Measurements from ENCODE around the gene ALPP.
"Not testable (repeated sequence)": the region's sequence is repeated elsewhere in the genome, so short reads cannot be mapped to it uniquely, and the experiment has no call there.

ALPP gene

DNA sequence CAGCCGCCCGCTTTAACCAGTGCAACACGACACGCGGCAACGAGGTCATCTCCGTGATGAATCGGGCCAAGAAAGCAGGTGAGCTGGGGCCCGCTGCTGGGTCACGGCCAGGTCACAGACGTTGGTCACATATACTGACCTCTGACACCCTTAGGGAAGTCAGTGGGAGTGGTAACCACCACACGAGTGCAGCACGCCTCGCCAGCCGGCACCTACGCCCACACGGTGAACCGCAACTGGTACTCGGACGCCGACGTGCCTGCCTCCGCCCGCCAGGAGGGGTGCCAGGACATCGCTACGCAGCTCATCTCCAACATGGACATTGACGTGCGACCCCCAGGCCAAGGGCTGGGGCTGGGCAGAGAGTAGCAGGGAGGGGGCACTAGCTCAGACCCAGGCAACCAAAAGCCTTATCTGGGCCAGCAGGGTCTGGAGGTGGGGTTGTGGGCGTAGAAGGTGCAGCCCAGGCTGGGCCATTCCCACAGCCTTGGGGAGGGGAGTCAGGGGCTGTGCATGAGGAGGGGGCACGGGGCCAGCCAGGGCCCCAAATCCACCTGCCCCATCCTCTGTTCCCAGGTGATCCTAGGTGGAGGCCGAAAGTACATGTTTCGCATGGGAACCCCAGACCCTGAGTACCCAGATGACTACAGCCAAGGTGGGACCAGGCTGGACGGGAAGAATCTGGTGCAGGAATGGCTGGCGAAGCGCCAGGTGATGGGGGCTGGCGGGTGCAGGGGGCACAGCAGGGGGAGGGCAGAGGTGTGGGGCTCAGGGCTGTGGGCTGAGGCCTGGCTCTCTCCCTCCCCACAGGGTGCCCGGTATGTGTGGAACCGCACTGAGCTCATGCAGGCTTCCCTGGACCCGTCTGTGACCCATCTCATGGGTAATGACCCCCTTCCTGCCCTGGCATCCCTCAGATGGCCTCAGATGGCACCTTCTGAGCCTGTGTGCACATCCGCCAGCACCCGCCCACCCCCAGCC, 1.3 kb downstream of the ALPP start:
- DNase-seq, result not testable (repeated sequence)

DNA sequence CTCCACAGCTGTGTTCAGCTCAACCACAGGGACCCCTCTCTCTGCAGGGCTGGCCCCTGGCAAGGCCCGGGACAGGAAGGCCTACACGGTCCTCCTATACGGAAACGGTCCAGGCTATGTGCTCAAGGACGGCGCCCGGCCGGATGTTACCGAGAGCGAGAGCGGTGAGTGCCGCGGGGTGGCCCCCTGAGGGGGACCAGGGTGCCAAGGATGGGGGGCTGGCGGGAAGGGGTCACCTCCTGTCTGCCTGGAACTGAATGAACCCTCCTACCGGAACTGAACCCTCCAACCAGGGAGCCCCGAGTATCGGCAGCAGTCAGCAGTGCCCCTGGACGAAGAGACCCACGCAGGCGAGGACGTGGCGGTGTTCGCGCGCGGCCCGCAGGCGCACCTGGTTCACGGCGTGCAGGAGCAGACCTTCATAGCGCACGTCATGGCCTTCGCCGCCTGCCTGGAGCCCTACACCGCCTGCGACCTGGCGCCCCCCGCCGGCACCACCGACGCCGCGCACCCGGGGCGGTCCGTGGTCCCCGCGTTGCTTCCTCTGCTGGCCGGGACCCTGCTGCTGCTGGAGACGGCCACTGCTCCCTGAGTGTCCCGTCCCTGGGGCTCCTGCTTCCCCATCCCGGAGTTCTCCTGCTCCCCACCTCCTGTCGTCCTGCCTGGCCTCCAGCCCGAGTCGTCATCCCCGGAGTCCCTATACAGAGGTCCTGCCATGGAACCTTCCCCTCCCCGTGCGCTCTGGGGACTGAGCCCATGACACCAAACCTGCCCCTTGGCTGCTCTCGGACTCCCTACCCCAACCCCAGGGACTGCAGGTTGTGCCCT, 2.9 kb downstream of the ALPP start:
- DNase-seq, result not testable (repeated sequence)

DNA sequence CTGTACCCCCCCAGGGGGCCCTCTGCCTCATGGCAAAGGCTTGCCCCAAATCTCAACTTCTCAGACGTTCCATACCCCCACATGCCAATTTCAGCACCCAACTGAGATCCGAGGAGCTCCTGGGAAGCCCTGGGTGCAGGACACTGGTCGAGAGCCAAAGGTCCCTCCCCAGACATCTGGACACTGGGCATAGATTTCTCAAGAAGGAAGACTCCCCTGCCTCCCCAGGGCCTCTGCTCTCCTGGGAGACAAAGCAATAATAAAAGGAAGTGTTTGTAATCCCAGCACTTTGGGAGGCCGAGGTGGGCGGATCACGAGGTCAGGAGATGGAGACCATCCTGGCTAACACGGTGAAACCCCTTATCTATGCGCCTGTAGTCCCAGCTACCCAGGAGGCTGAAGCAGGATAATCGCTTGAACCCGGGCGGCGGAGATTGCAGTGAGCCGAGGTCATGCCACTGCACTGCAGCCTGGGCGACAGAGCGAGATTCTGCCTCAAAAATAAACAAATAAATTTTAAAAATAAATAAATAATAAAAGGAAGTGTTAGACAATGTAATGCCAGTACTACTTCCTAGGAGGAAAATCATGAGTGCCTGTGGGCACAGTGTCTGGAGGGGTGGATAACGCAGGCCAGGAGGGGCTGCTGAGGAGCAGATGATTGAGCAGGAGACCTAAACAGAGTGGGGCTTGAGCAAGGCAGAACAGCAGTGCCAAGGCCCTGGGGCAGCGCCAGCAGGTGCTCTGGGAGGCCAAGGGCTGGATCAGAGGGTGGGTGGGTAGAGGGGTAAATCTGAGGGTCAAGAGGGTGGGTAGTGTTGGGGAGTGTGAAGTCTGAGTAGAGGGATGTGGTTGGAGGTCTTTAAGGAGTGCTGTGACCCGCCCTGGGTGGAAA, 4.0 kb downstream of the ALPP start:
- no peak for DNase-seq

DNA sequence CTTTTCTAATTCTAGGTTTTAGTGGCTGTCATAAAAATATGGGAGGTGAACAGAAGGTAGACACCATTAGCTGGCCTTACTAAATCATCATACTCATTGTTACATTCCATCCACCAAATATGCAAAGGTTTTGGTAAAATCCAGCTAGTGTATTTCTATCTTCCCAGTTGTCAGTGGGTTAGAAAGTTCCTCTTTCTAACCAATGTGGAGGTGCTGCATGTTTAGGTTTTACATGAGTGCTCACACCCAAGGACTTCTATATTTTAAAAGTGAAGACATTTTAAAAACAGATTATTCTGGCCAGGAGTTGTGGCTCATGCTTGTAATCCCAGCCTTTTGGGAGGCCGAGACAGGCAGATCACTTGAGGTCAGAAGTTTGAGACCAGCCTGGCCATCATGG, 5.9 kb downstream of the ALPP start:
- no peak for DNase-seq

DNA sequence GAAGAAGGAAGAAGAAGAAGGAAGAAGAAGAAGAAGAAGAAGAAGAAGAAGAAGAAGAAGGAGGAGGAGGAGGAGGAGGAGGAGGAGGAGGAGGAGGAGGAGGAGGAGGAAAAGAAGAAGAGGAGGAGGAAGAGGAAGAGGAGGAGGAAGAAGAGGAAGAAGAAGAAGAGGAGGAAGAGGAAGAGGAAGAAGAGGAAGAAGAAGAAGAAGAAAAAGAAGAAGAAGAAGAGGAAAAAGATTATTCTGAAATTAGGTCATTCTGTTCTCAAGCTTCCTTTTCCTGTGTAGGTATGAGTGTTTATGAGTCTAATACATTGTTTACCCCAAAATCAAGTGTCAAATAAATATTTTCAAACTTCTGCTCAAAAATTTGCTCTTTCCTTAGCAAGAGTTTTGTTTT, 6.5 kb downstream of the ALPP start:
- not testable (repeated sequence) for DNase-seq

DNA sequence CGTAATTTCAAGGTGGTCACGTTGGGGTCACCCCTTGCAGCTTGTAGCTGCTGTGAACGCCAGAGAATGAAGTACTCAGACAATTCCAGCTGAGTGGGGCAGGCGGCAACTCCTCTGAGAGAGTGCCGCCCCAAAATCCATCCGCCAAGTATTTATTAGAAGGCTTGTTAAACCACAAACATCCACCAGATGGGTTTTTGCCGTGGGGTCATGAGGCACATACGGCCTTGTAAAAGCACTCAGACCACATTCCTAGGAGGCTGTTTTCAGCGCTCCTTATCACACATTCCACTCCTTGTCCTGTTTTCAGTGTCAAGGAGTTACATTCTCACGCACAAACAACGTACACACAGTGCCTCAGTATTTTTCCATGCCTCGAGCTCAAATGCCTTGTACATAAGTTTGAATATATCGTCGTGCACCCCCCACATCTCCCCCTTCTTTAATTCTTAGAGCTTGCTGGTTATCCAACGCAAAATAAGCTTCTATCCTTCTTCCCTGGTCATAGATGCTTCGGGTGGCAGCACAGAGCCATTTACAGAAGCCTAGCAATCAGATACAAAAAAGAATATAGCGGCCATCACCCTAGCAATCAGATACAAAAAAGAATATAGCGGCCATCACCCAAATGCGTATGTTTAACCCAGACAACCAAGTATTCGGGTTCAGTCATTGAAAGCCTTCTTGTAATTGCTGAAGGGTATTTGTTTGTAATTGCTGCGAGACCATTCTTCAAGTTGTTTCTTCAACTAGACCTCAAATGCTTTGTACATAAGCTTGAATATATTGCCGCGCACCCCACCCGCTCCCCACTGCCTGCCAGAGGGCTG, 7.3 kb downstream of the ALPP start:
- no peak for DNase-seq

DNA sequence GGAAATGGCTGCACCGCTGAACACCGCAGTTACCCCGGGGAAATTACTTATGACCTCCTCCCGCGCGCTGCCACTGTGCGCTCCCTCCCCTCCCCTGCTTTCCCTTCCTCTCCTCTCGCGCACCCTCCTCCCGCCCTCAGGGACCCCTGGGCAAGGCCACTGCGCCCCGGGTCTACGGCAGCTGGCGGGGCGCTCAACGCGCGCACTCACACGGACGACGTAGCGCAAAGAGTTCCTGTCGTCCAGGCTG, 7.9 kb downstream of the ALPP start:
- no peak for DNase-seq

DNA sequence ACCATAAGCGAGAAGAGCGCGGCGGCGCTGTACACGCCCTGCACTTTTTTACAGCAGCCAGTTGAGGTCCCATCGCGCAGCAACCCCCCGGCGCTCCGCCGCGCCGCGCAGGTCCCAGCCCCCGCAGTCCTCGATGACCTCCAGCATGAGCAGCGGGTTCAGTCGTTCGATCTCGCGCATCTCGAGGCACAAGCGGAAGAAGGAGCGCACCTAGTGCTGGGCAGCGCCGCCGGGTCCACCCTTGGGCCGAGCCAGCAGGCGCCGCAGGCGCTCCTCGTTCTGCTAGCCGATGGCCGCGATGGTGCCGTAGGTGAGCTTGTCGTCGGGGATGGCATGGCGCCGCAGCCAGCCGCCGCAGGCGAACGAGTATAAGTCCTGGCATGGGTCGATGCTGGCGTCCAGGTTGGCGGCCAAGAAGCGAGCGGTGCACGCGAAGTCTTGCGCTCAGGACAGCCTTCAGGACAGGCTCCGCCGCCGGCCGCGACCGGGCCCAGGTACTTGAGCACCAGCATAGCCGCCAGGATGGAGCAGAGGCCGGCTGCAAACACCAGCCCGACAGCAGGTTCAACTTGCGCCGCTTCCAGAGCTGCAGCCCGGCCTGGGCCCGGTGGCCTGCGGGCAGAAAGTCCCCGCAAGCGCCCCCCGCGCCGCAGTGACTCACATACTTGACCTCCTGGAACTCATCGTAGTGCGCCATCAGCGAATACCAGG, 8.3 kb downstream of the ALPP start:
- DNase-seq, result no peak

DNA sequence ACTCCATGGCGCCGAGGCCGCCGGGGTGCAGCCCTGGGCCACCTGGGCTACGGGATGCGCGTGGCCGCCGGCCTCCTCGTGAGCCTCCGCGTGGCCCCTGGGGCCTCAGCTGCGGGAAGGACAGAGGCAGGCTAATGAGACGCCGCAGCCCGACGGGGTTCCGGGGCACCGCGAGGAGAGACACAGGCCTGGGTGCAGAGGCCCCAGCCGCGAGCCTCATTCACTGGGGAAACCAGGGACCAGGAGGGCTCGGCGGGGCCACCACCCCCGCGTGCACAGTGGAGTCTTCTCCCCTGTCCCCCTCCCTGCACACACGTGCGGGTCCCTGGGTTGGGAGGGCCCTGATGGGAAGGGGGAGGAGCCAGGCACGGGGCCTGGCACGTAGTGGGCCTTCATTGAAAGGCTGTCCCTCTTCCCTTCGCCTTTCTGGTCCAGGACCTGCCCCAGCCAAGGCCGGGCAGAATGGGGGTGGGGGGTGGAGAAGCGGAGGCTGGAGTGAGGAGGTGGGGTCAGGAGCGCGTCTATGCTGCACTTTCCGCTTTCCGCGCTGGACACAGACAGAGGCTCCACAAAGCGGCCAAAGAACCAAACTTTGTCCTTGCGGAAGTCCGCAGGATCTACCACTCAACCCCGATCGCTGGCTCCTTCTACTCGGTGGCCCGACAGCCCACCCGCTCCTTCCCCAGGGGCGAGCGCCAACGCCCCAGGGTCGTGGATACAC, 9.1 kb downstream of the ALPP start:
- DNase-seq, result no peak

DNA sequence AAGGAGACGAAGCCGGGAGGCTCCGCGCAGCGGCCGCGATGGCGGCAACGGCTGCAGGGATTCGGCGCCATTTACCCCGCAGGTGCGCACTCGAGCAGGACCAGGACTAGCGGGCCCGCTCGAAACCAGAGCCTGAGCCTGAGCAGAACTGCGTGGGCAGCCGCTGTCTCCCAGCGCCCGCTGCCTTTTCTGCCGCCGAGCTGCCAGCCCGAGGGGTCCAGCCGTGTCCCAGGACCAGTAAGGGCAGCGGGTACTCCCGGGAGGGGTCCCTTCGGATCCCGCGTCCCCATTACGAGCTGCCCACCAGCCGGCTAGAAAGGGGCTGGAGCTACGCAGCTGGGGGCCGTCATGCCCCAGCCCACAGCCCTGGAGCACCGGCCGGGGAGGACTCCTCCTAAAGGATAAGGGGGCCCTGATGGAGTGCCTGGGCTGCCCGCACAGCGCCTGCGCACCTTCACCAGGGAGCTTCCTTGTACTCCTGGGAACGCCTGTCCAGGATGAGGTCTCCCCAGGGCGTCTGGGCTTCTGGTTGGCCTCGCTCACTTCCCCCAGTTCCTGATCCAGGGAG, 9.9 kb downstream of the ALPP start:
- no peak for DNase-seq

DNA sequence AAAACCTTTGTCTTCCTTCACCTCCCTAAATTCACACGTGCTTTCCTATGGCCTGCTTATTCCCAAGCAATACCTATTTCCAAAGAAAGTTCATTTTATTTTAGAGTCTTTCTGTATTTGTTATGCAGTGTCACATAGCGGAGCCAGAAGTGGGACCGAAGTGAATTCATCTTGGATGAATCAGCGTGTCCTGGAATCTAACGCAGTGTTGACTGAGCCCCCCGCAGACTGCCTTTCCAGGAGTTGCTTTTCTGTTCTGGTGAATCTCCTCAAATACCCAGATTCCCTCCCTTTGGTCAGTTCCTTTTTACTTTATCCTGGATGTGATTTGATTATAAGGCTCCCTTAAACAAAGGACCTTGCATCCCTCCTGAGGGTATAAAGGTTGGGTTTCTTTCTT, 10.8 kb downstream of the ALPP start:
- no peak for DNase-seq

DNA sequence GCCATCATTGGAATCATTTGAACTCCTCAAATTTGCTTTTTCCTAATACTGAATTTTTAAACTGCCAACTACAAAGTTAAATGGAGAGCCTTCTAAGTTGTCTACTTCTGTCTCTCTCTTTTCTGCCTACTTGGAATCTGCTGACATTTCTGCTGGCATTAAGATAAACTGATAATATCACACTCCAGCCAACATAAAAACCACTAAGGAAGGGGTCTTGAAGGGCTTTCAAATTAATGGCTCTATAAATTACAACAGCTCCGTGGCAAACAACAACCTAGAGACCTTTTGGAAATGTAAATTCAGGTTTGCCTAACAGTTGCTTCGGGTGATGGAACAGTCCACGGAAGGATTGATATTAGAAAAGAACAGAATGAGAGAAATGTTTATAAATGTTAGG, 12.1 kb downstream of the ALPP start:
- no peak for DNase-seq

DNA sequence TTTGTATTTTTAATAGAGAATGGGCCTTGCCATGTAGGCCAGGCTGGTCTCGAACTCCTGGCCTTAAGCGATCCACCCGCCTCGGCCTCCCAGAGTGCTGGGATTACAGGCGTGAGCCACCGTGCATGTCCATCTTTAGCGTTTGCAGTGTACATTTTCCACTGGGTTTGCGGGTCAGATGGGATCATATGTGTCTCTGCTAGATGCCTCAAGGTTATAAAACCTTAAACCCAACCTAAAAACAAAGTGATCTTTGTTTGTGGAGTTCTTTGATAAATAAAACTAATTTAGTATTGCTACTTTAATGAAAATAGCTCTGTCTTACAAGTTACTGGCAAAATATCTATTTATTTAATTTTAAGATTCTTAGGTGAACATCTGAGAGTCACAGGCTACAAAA, 15.0 kb downstream of the ALPP start:
- no peak for DNase-seq

DNA sequence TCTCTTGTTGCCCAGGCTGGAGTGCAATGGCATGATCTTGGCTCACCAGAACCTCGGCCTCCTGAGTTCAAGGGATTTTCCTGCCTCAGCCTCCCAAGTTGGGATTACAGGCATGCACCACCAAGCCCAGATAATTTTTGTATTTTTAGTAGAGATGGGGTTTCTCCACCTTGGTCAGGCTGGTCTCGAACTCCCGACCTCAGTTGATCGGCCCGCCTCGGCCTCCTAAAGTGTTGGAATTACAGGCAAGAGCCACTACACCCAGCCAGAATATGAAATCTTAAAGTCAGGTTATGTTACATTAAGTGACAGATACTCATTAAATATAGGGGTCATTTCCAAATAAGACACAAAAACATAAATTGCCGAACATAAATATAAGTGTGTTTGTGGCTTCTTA, 15.9 kb downstream of the ALPP start:
- DNase-seq, result not testable (repeated sequence)

DNA sequence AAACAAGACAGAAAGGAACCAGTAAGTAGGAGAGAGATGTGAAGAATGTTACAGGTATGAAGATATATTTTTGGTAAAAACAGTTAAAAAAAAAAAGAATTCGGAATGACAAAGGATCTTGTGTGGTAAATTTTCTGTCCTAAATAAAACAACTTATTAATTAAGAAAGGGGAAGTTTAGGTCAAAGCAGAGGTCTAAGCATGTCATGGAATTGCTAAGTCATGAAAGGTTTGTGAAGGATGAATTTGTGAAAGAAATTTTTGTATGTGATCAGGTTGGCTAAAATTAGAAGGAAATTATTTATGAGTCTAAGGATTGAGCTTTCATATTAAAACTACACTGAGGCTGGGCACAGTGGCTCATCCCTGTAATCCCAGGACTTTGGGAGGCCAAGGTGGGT, 17.0 kb downstream of the ALPP start:
- no peak for DNase-seq

DNA sequence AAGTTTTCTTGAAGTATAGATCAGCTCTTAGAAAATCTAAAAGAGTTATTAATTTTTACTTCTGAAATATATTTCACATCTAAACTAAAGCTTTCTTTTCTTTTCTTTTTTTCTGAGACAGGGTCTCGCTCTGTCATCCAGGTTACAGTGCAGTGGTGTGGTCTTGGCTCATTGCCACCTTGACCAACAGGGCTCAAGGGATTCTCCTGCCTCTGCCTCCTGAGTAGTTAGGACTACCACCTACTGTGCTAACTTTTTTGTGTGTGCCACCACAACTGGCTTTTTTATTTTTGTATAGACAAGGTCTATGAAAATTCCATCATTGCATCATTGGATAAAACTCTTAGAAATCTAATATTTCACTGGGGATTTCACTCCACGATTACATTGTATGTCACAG, 18.1 kb downstream of the ALPP start:
- no peak for DNase-seq

DNA sequence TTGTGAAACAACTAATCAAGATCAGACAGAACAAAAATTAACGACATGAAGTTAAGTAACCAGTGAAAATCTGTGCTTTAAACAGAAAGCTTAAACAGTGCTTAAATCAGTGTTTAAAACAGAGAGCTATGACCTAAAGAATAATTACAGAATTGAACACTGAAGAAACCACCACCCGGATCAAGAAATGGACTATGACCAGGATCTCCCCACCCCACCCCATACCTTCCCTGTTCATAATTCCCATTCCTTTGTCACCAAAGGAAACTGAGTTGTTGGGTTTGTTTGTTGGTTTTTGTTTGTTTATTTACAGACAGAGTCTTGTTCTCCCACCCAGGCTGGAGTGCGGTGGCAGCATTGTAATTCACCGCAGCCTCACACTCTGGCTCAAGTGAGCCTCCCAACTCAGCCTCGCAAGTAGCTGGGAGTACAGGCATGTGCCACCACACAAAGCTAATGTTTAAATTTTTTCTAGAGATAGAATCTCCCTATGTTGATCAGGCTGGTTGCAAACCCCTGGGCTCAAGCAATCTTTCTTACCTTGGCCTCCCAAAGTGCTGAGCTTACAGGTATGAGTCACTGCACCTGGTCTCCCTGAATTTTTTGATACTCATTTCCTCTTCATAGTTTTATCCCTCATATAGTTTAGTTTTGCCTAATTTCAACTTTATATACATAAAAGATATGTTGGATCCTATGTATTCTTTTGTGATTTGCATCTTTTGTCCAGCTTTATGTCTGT, 19.9 kb downstream of the ALPP start:
- DNase-seq, result no peak

All from anterior cingulate cortex (tissue), 58 donors.